DOHH2 (cell line): ENCODE measurements around the gene LRG1.

Source experiments
- H3F3A ChIP-seq: fragments of 200-600 bp; sonication (generic), shearing (Covaris generic); 2 replicates; pipeline ENCODE4 v1.6.0; 2016; ENCODE audit warnings: antibody characterized with exemption, mild to moderate bottlenecking; ENCODE audit not compliant: control insufficient read depth, insufficient read depth
- H3K27ac ChIP-seq: fragments of 200-600 bp; sonication (generic); 2 replicates; pipeline ENCODE4 v1.5.1; 2014; ENCODE audit warnings: low read depth, mild to moderate bottlenecking, low read length, moderate library complexity
- H3K27me3 ChIP-seq: fragments of 200-600 bp; sonication (generic); 2 replicates; pipeline ENCODE4 v1.6.1; 2014; ENCODE audit warnings: mild to moderate bottlenecking, low read length, mixed read lengths; ENCODE audit not compliant: control insufficient read depth
- H3K36me3 ChIP-seq: fragments of 200-600 bp; sonication (generic); 2 replicates; pipeline ENCODE4 v1.6.1; 2014; ENCODE audit warnings: mild to moderate bottlenecking, low read length, moderate library complexity, mixed read lengths; ENCODE audit not compliant: control insufficient read depth
- H3K4me1 ChIP-seq: fragments of 200-600 bp; sonication (generic); 2 replicates; pipeline ENCODE4 v1.6.1; 2014; ENCODE audit warnings: mild to moderate bottlenecking, low read length, mixed read lengths; ENCODE audit not compliant: control insufficient read depth
- H3K4me2 ChIP-seq: fragments of 200-600 bp; sonication (generic); 2 replicates; pipeline ENCODE4 v1.6.0; 2014; ENCODE audit warnings: mild to moderate bottlenecking, low read length, moderate library complexity
- H3K4me3 ChIP-seq: fragments of 200-600 bp; sonication (generic); 2 replicates; pipeline ENCODE4 v1.5.1; 2014; ENCODE audit warnings: mild to moderate bottlenecking, low read length, mixed read lengths
- H3K79me2 ChIP-seq: fragments of 200-600 bp; sonication (generic); 2 replicates; pipeline ENCODE4 v1.6.1; 2014; ENCODE audit warnings: mild to moderate bottlenecking, low read length, mixed read lengths; ENCODE audit not compliant: control insufficient read depth
- H3K9me2 ChIP-seq: fragments of 200-600 bp; sonication (generic); replicated peaks from 2 replicates; pipeline ENCODE4 v1.6.1; 2014; ENCODE audit warnings: mild to moderate bottlenecking, low read length, mixed read lengths; ENCODE audit not compliant: control insufficient read depth
- H3K9me3 ChIP-seq: fragments of 200-600 bp; sonication (generic); 2 replicates; pipeline ENCODE4 v1.6.1; 2014; ENCODE audit warnings: antibody characterized with exemption, low read length, mixed read lengths; ENCODE audit not compliant: control insufficient read depth, insufficient read depth
- H4K20me1 ChIP-seq: fragments of 200-600 bp; sonication (generic); 2 replicates; pipeline ENCODE4 v1.6.0; 2014; ENCODE audit warnings: low read depth, mild to moderate bottlenecking, antibody characterized with exemption, low read length, moderate library complexity; ENCODE audit not compliant: control insufficient read depth, insufficient read depth
- EZH2phosphoT487 ChIP-seq: fragments of 200-600 bp; sonication (generic); IDR thresholded peaks from 2 replicates; pipeline ENCODE4 v1.6.1; 2017; ENCODE audit warnings: borderline replicate concordance, mild to moderate bottlenecking, antibody characterized with exemption, low read length, moderate library complexity, mixed read lengths
- TF ChIP-seq, protein P1 (sequence below): fragments of 200-600 bp; sonication (generic); IDR thresholded peaks from one replicate; pipeline ENCODE4 v1.5.1; 2014; ENCODE audit warnings: antibody characterized with exemption, mild to moderate bottlenecking, low read depth, low read length; ENCODE audit not compliant: poor library complexity, severe bottlenecking

LRG1 gene

GRCh38 chr19:4541114-4541805, 1.4 kb upstream of the LRG1 start:
- H3K4me1 ChIP-seq: peaks cover 11% of the 10 kb centered on the region
- H3K36me3 ChIP-seq: no peaks in the 10 kb centered on the region
- H3K79me2 ChIP-seq: no peaks in the 10 kb centered on the region
- TF ChIP-seq, protein P1, sequence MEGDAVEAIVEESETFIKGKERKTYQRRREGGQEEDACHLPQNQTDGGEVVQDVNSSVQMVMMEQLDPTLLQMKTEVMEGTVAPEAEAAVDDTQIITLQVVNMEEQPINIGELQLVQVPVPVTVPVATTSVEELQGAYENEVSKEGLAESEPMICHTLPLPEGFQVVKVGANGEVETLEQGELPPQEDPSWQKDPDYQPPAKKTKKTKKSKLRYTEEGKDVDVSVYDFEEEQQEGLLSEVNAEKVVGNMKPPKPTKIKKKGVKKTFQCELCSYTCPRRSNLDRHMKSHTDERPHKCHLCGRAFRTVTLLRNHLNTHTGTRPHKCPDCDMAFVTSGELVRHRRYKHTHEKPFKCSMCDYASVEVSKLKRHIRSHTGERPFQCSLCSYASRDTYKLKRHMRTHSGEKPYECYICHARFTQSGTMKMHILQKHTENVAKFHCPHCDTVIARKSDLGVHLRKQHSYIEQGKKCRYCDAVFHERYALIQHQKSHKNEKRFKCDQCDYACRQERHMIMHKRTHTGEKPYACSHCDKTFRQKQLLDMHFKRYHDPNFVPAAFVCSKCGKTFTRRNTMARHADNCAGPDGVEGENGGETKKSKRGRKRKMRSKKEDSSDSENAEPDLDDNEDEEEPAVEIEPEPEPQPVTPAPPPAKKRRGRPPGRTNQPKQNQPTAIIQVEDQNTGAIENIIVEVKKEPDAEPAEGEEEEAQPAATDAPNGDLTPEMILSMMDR: no peak
- TF ChIP-seq EZH2phosphoT487: no peak
- H4K20me1 ChIP-seq: no peaks in the 10 kb centered on the region
- no peaks in the 10 kb centered on the region for H3F3A ChIP-seq
- H3K4me3 ChIP-seq: no peak overlapping the region
- H3K9me2 ChIP-seq: no peaks in the 10 kb centered on the region
- H3K4me2 ChIP-seq: no peak overlapping the region
- no peaks in the 10 kb centered on the region for H3K27me3 ChIP-seq
- no peak overlapping the region for H3K27ac ChIP-seq
- H3K9me3 ChIP-seq: peaks cover 4% of the 10 kb centered on the region; the same call in 1 of the 2 replicates

DNA sequence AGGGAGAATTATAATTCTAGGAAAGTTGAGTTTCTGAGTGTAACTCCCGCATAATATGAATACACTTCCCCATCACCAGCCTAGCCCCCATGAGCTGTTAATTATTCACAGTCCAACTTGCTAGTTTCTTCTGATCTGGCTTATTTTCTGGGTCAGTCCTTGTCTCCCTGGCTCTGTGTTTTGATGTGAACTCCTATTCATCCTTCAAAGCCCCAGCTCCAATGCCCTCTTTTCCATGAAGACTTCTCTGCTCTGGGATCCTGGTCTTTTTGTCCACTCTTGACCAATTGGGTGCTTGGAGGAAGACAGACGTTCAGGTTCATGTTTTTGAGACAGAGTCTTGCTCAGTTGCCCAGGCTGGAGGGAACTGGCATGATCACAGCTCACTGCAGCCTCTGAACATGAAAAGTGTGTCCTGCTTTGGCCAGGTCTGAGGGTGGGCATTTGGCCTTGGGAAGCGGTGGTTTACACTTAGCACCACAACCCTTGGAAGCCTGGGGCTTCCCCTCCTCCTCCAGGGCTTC, 605 bp downstream of the LRG1 start:
- Histone ChIP-seq H3K79me2 (no peaks in the 10 kb centered on the region), H3K27me3 (0 out of 2 replicates have a peak, but pooled peaks cover 2% of the 10 kb centered on the region), H3K36me3 (no peaks in the 10 kb centered on the region), H3K4me2 (no peak overlapping the region), H3K4me1 (peaks cover 23% of the 10 kb centered on the region), H4K20me1 (no peaks in the 10 kb centered on the region), H3K4me3 (no peak overlapping the region), H3K9me3 (peaks cover 4% of the 10 kb centered on the region; the same call in 1 of the 2 replicates), H3K27ac (no peak overlapping the region), H3F3A (no peaks in the 10 kb centered on the region), H3K9me2 (no peaks in the 10 kb centered on the region)
- no peak for TF ChIP-seq EZH2phosphoT487
- TF ChIP-seq, protein P1: no peak

DNA sequence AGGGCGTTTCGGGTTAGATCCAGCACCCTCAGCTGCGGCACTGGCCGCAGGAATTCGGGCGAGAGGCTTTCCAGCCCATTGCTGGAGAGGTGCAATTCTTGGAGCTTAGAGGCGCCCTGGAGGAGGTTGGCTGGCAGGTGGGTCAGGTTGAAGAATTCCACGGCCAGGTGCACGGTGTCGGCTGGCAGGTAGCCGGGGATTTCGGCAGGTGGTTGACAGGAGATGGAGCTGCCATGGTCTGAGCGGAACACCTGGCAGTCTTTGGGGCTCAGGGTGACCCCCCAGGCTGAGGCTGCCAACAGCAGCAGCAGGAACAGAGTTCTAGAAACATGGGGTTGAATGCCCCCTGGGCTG, 1.3 kb downstream of the LRG1 start:
- Histone ChIP-seq H3F3A (no peaks in the 10 kb centered on the region), H3K9me2 (no peaks in the 10 kb centered on the region), H3K27ac (no peak overlapping the region), H3K79me2 (no peaks in the 10 kb centered on the region), H4K20me1 (no peaks in the 10 kb centered on the region), H3K9me3 (peaks cover 4% of the 10 kb centered on the region; the same call in 1 of the 2 replicates), H3K4me1 (peaks cover 23% of the 10 kb centered on the region), H3K4me3 (no peak overlapping the region), H3K4me2 (no peak overlapping the region), H3K36me3 (no peaks in the 10 kb centered on the region), H3K27me3 (0 out of 2 replicates have a peak, but pooled peaks cover 2% of the 10 kb centered on the region)
- no peak for TF ChIP-seq EZH2phosphoT487
- TF ChIP-seq, protein P1: no peak
